ENCODE measurements around the gene ZNF438.

Gene ZNF438

DNA sequence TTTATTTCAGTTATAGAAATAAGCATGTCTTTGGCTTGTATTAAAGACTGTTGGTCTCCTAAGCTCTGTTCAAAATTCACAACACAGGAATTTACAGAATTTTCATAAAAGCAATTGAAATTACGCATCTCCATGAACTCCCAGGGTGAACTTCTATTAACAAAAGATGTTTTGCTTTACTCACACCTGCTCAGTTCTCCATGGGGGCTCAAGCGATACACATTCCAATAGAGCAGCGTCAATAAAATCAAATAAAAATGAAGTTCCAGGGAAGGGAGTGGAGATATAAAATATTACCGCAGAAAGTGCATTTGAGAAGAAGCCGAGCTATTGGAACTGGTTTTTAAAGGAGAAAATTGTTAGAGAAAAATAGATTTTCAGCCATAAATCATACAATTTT, 41.5 kb upstream of the ZNF438 start:
- no peak for DNase-seq (ENCODE audit: low read depth)
- TF ChIP-seq, protein P1, sequence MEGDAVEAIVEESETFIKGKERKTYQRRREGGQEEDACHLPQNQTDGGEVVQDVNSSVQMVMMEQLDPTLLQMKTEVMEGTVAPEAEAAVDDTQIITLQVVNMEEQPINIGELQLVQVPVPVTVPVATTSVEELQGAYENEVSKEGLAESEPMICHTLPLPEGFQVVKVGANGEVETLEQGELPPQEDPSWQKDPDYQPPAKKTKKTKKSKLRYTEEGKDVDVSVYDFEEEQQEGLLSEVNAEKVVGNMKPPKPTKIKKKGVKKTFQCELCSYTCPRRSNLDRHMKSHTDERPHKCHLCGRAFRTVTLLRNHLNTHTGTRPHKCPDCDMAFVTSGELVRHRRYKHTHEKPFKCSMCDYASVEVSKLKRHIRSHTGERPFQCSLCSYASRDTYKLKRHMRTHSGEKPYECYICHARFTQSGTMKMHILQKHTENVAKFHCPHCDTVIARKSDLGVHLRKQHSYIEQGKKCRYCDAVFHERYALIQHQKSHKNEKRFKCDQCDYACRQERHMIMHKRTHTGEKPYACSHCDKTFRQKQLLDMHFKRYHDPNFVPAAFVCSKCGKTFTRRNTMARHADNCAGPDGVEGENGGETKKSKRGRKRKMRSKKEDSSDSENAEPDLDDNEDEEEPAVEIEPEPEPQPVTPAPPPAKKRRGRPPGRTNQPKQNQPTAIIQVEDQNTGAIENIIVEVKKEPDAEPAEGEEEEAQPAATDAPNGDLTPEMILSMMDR (IDR thresholded peaks at IDR 0.05; ENCODE audit: insufficient read depth, low read depth, low read length, missing control alignments): no peak
- H3K4me3 ChIP-seq (ENCODE audit: low read depth, low read length): no peak overlapping the region

DNA sequence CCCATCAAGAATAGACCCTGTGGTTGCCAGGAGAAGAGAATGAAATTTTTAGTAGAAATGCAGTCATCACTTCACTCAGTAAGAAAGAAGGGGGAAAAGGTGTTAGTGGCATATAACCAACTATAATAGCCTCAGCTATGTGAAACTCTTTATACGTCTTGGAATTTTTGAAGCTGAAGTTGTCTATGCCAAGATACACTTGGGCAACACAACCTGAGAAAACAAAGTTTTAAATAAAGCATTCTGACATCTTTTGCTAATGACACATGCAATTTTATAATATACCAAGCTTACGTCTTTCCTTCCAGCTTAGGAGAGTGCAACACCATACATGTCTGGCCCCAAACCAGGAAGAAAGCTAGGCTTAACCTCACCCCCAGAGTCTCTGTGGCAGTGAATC, 40.8 kb upstream of the ZNF438 start:
- no peak overlapping the region for H3K4me3 ChIP-seq (ENCODE audit: low read depth, low read length)
- TF ChIP-seq, protein P1 (IDR thresholded peaks at IDR 0.05; ENCODE audit: insufficient read depth, low read depth, low read length, missing control alignments): no peak
- no peak for DNase-seq (ENCODE audit: low read depth)

DNA sequence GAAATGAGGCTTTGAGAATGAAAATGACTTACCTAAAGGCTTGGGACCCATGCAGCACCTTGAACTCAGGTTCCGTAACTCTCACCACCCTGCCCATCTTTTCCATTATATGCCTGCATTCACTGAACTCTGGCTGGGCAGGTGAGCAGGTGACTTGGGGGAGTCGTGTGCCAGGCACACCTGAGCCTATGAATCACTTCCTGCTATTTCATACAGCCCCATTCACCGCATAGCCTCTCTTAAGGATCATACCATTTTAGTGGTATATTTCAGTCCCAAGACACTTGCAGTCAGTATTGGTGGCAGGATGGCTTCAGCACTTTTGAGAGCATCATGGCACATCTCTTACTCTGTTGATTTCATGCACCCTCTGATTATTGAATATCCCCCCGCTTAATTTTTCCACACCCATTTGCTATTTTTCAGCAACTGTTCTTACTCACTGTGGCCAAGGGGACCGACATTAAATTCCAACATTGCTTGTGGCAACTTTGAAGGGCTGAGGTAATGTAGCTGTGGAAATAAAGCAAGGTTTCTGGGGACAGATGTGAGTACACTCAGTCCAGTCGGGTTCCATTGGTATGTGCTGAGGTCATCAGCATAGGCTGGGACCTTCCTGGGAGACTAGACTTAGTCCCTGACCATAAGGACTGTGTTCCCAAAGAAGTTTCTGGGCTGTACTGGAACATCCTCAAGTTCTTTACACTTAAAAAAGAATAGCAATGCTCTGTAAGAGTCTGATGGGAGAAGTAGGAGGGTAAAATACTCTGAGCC, 39.8 kb upstream of the ZNF438 start:
- no peak overlapping the region for H3K4me3 ChIP-seq (ENCODE audit: low read depth, low read length)
- TF ChIP-seq, protein P1 (IDR thresholded peaks at IDR 0.05; ENCODE audit: insufficient read depth, low read depth, low read length, missing control alignments): no peak
- no peak for DNase-seq (ENCODE audit: low read depth)

DNA sequence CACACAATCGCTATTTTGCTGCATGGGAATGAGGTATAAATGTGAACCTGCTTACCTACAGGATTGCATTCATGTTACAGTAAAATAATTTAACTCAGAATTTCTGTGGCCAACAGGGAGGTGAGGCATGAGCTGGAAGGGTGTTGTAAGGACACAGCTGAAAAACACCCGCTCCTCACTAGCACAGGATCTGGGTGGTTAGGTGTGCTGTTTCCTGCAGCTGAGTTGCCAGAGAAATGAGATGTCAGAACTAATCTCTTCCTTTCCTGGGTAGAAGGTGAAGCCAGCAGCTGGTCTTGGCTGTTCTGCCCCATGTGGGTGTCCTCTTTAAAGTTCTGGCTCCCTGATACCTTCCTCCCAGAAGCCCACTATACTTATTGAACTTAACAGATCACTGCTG, 39.0 kb upstream of the ZNF438 start:
- TF ChIP-seq, protein P1 (IDR thresholded peaks at IDR 0.05; ENCODE audit: insufficient read depth, low read depth, low read length, missing control alignments): no peak
- H3K4me3 ChIP-seq (ENCODE audit: low read depth, low read length): no peak overlapping the region
- DNase-seq (ENCODE audit: low read depth): no peak

DNA sequence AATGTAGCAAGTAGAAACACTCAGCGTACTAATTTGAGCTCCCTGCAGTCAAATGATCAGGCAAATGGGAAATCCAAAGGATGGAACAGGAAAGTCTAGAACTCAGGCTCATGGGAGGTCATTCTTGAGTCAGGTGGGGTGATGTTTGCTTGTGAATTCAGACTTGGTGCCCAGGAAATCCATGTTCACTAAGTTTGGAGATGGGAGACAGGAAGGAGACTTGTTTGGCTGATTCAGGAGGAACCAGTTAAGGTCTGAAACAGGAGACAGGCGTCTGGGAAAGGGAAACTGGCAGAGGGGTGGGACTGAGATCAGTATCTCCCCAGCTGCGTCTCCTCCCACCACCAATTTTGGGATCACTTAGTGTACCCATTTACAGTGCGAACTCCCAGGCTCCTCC, 38.4 kb upstream of the ZNF438 start:
- DNase-seq (ENCODE audit: low read depth): no peak
- H3K4me3 ChIP-seq (ENCODE audit: low read depth, low read length): no peak overlapping the region
- TF ChIP-seq, protein P1 (IDR thresholded peaks at IDR 0.05; ENCODE audit: insufficient read depth, low read depth, low read length, missing control alignments): no peak

DNA sequence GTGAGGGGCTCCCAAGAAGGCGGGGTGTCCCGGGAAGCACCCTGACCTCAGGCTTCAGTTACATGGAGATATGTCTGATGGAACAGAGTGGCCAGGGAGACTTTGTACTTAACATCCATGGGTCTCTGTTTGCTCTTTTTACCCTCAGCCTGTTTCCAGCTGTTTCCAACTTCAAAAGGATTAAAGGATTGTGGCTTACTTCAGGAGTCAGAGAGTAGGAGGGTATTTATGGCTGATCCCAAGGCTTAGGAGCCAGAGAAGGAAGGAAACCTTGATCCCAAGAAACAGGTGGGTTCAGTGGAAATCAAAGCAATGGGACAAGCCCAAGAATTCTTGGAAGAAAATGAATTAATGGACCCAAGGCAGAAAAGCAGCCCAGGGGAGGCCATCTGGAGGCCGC, 37.7 kb upstream of the ZNF438 start:
- DNase-seq (ENCODE audit: low read depth): no peak
- TF ChIP-seq, protein P1 (IDR thresholded peaks at IDR 0.05; ENCODE audit: insufficient read depth, low read depth, low read length, missing control alignments): no peak

DNA sequence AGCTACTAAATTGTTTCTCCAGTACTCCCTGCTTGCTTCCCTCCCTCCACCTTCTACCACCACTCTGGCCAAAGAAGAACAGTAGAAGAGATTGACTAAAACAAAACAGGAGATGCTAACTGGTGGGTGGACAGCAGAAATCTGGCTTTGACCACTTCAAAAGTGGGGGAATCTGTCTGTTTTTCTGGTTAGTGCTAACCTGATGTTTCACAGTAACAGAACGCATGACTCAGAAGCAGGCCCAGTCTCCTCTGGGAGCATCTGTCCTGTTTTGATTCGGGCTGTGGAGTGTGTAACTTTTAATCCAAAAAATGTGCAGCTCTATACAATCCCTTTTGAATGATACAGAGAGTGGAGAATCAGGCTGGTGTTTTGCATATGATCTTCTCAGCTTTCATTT, 32.7 kb upstream of the ZNF438 start:
- no peak overlapping the region for H3K4me3 ChIP-seq (ENCODE audit: low read depth, low read length)
- DNase-seq (ENCODE audit: low read depth): no peak

More for the DNA sequence above, 37.7 kb upstream of the ZNF438 start:
- no peak overlapping the region for H3K4me3 ChIP-seq (ENCODE audit: low read depth, low read length)

More for the DNA sequence above, 32.7 kb upstream of the ZNF438 start:
- TF ChIP-seq, protein P1 (IDR thresholded peaks at IDR 0.05; ENCODE audit: insufficient read depth, low read depth, low read length, missing control alignments): no peak

All from GM12865 (cell line).